ENCODE data around the gene LHFPL4. TPM values are rescaled to one million over a fixed set of nuclear protein-coding genes. Genes with fewer than 3 reads are reported as not detected.

Gene LHFPL4
- polyA plus RNA-seq, 2 of the 4 experiments (the other 2 are of a cell fraction): 0.08 to 0.39 TPM

GRCh38 chr3:9468460-9468859, 85.2 kb downstream of the LHFPL4 start:
- Histone ChIP-seq H3K27ac (no peak overlapping the region), H3K4me1 (peaks cover 4% of the 10 kb centered on the region; the same call in 2 of the 3 replicates), H3K4me2 (no peak overlapping the region), H3K4me3 (no peak overlapping the region), H3K9me3 (no peaks in the 10 kb centered on the region)
- no peak for ATAC-seq
- TF ChIP-seq ESRRA (IDR thresholded peaks at IDR 0.05; ENCODE audit: borderline replicate concordance, low read length): no peak
- no peak for TF ChIP-seq HOXB5 (CRISPR knock-in tag; IDR thresholded peaks at IDR 0.05)
- no peak for TF ChIP-seq RAD21 (conservative IDR thresholded peaks at IDR 0.05 in 1 of 2, IDR thresholded peaks at IDR 0.05 in 1 of 2)
- TF ChIP-seq POLR2A (IDR thresholded peaks at IDR 0.05; ENCODE audit: low read length): no peak
- TF ChIP-seq HOXA7 (CRISPR knock-in tag; IDR thresholded peaks at IDR 0.05): no peak
- no peak for TF ChIP-seq PBX3 (IDR thresholded peaks at IDR 0.05)
- TF ChIP-seq POLR2AphosphoS2 (conservative IDR thresholded peaks at IDR 0.05; ENCODE audit: low read length): no peak
- no peak for TF ChIP-seq JUNB (IDR thresholded peaks at IDR 0.05)
- TF ChIP-seq KDM5A (IDR thresholded peaks at IDR 0.05): no peak
- no peak for TF ChIP-seq CBX2 (IDR thresholded peaks at IDR 0.05; ENCODE audit: borderline replicate concordance, low read depth)
- TF ChIP-seq MAX (IDR thresholded peaks at IDR 0.05): no peak
- TF ChIP-seq ELK1 (IDR thresholded peaks at IDR 0.05; ENCODE audit: low read depth, low read length): no peak
- 84% methylated on average over 7 of the region's 7 CpGs for WGBS (ENCODE audit: missing lambda C conversion rate)
- DNase-seq (ENCODE audit: low read depth in 1 of 2, low spot score in 1 of 2): no peak
- CTCF ChIA-PET: interaction anchor here (0.9 kb wide), 1 partner anchor 17 kb away, joined by 4 read pairs; no protein-coding TSS in a partner anchor
- POLR2A ChIA-PET: no interaction called here
- no peak for FAIRE-seq

- H3K4me2 ChIP-seq: no peak overlapping the region
- no peak overlapping the region for H3K4me3 ChIP-seq
- ChIA-PET POLR2A (no interaction called here), CTCF (interaction anchor here (0.8 to 1.7 kb wide), 2 partner anchors 11 to 114 kb away, joined by 4 read pairs; no protein-coding TSS in a partner anchor)
- no peak overlapping the region for H3K27ac ChIP-seq
- no peak for FAIRE-seq
- peak in 1 of 2 experiments; percentile 17; a peak in 3 of 6 replicates for ATAC-seq
- 88% methylated on average over 3 of the region's 3 CpGs for WGBS (ENCODE audit: missing lambda C conversion rate)
- H3K9me3 ChIP-seq: no peaks in the 10 kb centered on the region
- peaks cover 4% of the 10 kb centered on the region; the same call in 2 of the 3 replicates for H3K4me1 ChIP-seq
- TF ChIP-seq MAZ (IDR thresholded peaks at IDR 0.05; ENCODE audit: borderline replicate concordance, low read depth, low read length) (no peak), RNF2 (IDR thresholded peaks at IDR 0.05; ENCODE audit: borderline replicate concordance, low read depth) (no peak), SMC3 (IDR thresholded peaks at IDR 0.05) (no peak), ELK1 (IDR thresholded peaks at IDR 0.05; ENCODE audit: low read depth, low read length) (no peak), CBX2 (IDR thresholded peaks at IDR 0.05; ENCODE audit: borderline replicate concordance, low read depth) (no peak), NFE2L2 (conservative IDR thresholded peaks at IDR 0.05; ENCODE audit: low read length) (no peak), ESRRA (IDR thresholded peaks at IDR 0.05; ENCODE audit: borderline replicate concordance, low read length) (no peak), ZNF302 (CRISPR knock-in tag; IDR thresholded peaks at IDR 0.05) (no peak), SREBF2 (IDR thresholded peaks at IDR 0.05) (no peak), BCL3 (IDR thresholded peaks at IDR 0.05) (no peak), EHMT2 (IDR thresholded peaks at IDR 0.05; ENCODE audit: low read depth) (no peak)
- DNase-seq (ENCODE audit: low read depth in 1 of 2, low spot score in 1 of 2): no peak
Observed at GRCh38 chr3:9467451-9467850, 86.2 kb downstream of the LHFPL4 start.
